ENCODE measurements around the gene S100A13.
A peak's percentile ranks its signal among the peaks of the same experiment; 100 is the strongest.

S100A13 gene

GRCh38 chr1:153627715-153628626 is 666 bp upstream of the S100A13 start, which contains the start of gene S100A1:
Gene S100A1 (plus strand): TSS chr1:153628434. CDS start chr1:153630522, 2,088 bp downstream.
- no peak for DNase-seq (ENCODE audit: low read depth in 3 of 3, low spot score in 1 of 3)

GRCh38 chr1:153626477-153626903 is 815 bp downstream of the S100A13 start:
- DNase-seq (ENCODE audit: low read depth in 3 of 3, low spot score in 1 of 3), result no peak

GRCh38 chr1:153624965-153625611 is 2.2 kb downstream of the S100A13 start:
- no peak for DNase-seq (ENCODE audit: low read depth in 3 of 3, low spot score in 1 of 3)

DNA sequence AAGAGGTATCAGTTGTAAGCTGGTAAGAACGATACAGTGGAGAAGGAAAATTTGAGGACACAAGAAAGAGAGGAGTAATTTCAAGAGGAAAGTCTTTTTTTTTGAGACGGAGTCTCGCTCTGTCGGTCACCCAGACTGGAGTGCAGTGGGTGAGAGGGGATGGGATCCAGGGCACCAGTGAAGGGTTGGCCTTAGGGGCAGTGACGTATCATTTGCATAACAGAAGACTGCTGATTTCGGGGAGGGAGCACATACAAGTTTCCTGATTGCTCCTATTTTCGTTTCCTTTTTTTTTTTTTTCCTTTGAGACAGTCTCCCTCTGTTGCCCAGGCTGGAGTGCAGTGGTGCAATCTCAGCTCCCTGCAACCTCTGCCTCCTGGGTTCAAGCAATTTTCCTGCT is 4.2 kb downstream of the S100A13 start:
- no peak for DNase-seq (ENCODE audit: low read depth in 3 of 3, low spot score in 1 of 3)

GRCh38 chr1:153619171-153619570 is 8.1 kb downstream of the S100A13 start:
- DNase-seq (ENCODE audit: low read depth in 3 of 3, low spot score in 1 of 3), result no peak

GRCh38 chr1:153617663-153618062 is 9.6 kb downstream of the S100A13 start:
- peak in 2 of 3 donors; percentile 2 to 54 for DNase-seq (ENCODE audit: low read depth in 3 of 3, low spot score in 1 of 3)

- DNase-seq (ENCODE audit: low read depth in 3 of 3, low spot score in 1 of 3), result no peak
Measured at GRCh38 chr1:153616917-153617311, 10.4 kb downstream of the S100A13 start.

DNA sequence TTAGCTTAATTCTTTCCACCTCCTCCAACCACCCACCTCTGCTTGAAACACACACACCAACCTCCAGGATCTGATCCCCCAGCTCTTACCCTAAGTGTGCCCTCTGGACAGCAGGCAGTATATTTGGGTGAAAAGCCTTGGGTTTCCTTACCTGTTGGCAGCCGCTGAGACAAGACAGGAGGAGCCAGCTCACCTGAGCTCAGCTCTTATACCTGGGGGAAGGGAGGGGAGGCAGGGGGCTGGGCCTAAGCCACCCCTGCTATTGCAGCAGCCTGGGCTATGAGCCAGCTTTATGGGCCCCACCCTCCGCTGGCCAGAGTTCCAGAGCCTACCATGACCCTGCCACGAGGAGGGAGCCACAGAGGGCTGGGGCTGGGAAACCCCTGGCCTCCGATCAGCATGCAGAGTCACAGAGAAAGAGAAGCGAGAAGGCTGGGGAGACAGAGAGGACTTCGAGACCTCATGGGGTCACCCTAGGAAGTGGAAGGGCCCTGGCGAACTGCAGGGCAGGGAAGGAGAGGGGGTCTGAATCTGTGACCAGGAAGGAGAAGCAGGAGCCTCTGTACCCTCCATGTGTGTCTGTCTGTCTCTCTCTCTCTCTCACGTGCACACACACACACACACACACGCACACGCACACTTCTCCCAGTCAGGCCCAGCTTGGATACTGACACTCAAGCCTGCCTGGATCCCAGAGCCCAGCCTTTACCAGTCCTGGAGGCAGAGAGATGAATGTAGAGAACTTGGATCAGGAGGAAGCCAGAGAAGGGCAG is 11.0 kb downstream of the S100A13 start, which contains the start of gene S100A14:
S100A14 (minus strand) TSS at position 182 of the 773 bp plus-strand sequence. CDS start 467 bp downstream, outside the sequence.
- no peak for DNase-seq (ENCODE audit: low read depth in 3 of 3, low spot score in 1 of 3)

DNA sequence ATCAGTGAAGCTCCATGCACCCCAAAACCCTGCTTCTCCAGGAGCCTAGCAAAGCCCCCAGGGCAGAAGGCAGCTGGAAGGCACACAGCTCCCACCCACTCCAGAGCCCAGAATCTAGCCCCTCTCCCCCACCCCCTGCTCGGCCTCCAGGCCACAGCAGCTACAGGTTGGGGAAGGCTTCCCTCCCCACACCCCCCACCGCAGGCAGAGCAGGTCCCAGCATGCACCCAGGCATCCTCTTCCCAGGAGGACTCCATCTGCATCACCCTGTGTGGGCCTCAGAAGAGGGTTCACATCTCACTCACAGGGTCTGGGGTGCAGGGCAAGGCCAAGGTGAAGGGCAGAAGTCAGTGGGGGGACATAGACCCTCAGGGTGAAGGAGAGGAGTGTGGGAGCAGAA is 11.9 kb downstream of the S100A13 start:
- no peak for DNase-seq (ENCODE audit: low read depth in 3 of 3, low spot score in 1 of 3)

- DNase-seq (ENCODE audit: low read depth in 3 of 3, low spot score in 1 of 3), result no peak
Measured at GRCh38 chr1:153614906-153615305, 12.4 kb downstream of the S100A13 start.

DNA sequence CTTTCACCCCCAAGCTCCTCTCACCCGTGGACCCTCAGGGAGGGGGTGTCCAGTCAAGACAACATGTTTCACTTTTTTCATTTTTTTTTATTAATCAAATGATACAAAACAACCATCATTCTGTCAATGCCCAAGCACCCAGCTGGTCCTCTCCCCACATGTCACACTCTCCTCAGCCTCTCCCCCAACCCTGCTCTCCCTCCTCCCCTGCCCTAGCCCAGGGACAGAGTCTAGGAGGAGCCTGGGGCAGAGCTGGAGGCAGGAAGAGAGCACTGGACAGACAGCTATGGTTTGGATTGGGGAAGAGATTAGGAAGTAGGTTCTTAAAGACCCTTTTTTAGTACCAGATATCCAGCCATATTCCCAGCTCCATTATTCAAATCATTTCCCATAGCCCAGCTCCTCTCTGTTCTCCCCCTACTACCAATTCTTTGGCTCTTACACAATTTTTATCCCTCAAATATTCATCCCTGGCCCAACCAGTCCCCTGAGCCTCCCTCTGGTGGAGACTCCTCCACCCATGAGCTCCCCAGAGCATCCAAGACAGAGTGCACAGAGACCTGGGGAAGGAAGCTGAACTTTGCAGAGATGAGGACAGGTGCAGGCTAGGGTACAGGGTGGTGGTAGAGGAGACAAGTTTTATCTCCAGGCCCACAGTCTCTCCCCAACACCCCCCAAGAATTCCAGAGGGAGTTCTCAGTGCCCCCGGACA is 13.0 kb downstream of the S100A13 start:
- no peak for DNase-seq (ENCODE audit: low read depth in 3 of 3, low spot score in 1 of 3)

GRCh38 chr1:153613406-153613805 is 13.9 kb downstream of the S100A13 start:
- DNase-seq (ENCODE audit: low read depth in 3 of 3, low spot score in 1 of 3), result no peak

GRCh38 chr1:153612755-153613331 is 14.5 kb downstream of the S100A13 start, which contains the start of gene S100A16:
Gene S100A16 (minus strand): TSS chr1:153613137. CDS start chr1:153608151, 4,986 bp downstream.
- no peak for DNase-seq (ENCODE audit: low read depth in 3 of 3, low spot score in 1 of 3)

- no peak for DNase-seq (ENCODE audit: low read depth in 3 of 3, low spot score in 1 of 3)
Measured at GRCh38 chr1:153612111-153612754, 15.1 kb downstream of the S100A13 start.

DNA sequence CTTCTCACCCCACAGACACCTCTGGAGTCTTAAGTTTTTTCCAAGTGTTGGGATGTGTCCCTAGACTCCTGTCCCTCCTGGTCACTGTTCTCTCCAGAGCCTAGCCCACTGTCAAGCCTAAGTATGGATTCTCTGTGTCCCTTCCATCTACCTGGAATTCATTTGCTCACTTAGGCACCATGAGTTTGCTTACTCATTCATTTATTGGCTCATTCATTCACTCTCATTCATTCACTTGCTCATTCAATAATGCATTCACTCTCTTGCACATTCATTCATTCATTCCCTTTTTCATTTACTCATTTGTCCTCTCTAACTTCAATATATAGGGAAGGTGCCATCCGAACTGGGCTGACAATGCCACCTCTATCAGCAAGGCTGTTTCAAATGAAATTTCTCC is 15.9 kb downstream of the S100A13 start:
- DNase-seq (ENCODE audit: low read depth in 3 of 3, low spot score in 1 of 3), result no peak

- DNase-seq (ENCODE audit: low read depth in 3 of 3, low spot score in 1 of 3), result no peak
Measured at GRCh38 chr1:153610811-153611301, 16.4 kb downstream of the S100A13 start.

- DNase-seq (ENCODE audit: low read depth in 3 of 3, low spot score in 1 of 3), result no peak
Measured at GRCh38 chr1:153610334-153610733, 17.0 kb downstream of the S100A13 start.

DNA sequence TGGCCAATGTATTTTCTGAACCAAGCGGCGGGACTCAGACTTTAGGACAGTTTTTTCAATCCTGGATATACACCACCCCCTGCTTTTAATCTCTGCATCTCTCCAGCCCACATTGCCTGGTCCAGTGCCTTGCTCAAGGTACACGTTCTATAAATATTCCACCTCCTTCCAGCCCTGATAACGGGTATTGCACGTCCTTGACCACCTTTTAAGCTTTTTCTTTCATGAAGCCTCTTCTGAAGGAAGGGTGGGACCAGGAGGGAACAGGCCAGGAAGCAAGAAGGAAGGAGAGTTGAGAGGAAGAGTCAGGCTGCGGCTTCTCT is 17.8 kb downstream of the S100A13 start:
- no peak for DNase-seq (ENCODE audit: low read depth in 3 of 3, low spot score in 1 of 3)

DNA sequence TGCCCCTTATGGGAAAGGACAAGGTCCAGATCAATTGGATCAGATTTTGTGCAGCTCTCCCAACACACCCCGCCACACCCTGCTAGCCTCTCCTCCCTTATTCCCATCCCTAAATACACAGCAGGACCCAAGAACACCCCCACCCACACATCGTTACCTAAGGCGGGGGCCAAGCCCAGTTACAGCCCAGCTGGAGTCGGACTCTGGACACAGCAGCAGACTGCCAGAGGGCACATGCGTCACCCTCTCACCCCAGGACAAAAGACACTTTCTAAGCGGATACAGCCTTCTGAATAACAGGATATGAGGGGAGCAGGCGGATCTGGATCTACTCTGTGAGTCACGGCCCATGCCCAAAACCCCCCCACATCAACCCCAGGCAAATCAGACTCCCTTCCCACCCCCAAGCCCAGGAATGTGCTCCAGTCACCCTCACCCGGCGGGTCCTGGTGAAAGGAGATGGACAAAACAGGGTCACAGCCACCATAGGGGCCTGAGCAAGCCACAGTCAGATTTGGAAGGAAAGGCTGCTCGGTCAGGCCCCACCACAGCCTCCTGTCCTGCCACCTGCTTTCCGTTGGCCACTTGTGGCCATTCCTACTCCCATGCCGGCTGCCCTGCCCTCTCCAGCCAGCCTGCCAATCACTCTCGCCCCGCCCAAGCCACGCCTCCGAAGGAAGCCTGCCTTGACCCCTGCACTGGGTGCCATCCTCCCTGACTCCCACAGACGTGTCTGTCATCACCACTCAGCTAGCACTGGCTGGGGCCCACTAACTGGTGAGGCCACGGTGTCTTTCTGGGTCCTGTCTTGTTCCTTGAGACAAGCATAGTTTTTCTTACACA is 18.3 kb downstream of the S100A13 start:
- DNase-seq (ENCODE audit: low read depth in 3 of 3, low spot score in 1 of 3), result no peak
